A172 (cell line): ENCODE data around the gene PROC. TPM values are rescaled to one million over a fixed set of nuclear protein-coding genes. Genes with fewer than 3 reads are reported as not detected.
A peak's percentile ranks its signal among the peaks of the same experiment; 100 is the strongest.

ENCODE experiments used
- DNase-seq: peaks from one replicate; pipeline ENCODE4 v3.0.0-alpha.2; 2015; ENCODE audit warnings: low spot score
- total RNA-seq: library from RNA; depleted of rRNA; stranded (reverse); fragments of >200 nt; shearing (Covaris generic); gene quantifications from 2 replicates; pipeline ENCODE4 v1.2.3, GENCODE V29; 2014; rRNA removed

PROC gene
- total RNA-seq: 2.7 and 2.8 TPM in 2 replicates

DNA sequence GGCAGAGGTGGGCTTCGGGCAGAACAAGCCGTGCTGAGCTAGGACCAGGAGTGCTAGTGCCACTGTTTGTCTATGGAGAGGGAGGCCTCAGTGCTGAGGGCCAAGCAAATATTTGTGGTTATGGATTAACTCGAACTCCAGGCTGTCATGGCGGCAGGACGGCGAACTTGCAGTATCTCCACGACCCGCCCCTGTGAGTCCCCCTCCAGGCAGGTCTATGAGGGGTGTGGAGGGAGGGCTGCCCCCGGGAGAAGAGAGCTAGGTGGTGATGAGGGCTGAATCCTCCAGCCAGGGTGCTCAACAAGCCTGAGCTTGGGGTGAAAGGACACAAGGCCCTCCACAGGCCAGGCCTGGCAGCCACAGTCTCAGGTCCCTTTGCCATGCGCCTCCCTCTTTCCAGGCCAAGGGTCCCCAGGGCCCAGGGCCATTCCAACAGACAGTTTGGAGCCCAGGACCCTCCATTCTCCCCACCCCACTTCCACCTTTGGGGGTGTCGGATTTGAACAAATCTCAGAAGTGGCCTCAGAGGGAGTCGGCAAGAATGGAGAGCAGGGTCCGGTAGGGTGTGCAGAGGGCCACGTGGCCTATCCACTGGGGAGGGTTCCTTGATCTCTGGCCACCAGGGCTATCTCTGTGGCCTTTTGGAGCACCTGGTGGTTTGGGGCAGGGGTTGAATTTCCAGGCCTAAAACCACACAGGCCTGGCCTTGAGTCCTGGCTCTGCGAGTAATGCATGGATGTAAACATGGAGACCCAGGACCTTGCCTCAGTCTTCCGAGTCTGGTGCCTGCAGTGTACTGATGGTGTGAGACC lies at the start of gene PROC:
Gene PROC, plus strand, starts transcription at position 128 of the 812 bp plus-strand sequence. CDS start 1,516 bp downstream, outside the sequence.
- DNase-seq: no peak

DNA sequence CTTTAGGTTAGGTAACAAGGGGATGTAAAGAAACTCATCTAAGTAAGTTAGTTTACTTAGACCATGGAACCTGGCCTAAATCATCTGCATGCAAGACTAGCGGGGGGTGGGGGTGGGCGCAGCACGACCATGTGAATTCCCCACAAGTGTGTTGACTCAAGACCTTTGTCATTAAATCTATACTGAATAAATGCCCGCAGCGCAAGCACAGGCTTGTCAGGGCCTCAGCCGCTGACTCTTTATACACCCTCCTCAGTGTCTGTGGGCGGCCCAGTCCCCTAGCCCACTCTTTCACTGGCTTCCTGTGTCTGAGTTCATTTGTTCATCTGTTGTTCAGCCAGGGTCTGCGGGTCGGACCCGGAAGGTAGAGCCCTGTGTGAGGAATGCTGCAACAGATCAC lies 48.2 kb upstream of the PROC start:
- no peak for DNase-seq

DNA sequence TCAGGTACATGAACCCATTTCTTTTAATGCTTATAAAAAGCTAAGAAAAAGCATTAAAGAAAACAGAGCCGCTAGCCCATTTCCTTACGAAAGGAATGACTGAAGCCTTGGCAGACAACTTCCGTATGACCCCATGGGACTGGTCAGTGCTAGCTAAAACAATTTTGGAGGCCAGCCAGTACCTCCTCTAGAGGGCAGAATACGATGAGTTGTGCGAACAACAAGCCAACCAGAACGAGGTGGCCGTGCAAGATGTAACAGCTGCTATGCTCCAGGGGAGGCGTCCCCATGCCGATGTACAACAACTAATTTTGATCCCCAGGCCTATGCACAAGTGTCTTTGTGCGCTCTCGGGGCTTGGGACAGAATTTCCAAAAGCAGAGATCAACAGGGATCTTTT lies 47.2 kb upstream of the PROC start:
- DNase-seq: no peak

DNA sequence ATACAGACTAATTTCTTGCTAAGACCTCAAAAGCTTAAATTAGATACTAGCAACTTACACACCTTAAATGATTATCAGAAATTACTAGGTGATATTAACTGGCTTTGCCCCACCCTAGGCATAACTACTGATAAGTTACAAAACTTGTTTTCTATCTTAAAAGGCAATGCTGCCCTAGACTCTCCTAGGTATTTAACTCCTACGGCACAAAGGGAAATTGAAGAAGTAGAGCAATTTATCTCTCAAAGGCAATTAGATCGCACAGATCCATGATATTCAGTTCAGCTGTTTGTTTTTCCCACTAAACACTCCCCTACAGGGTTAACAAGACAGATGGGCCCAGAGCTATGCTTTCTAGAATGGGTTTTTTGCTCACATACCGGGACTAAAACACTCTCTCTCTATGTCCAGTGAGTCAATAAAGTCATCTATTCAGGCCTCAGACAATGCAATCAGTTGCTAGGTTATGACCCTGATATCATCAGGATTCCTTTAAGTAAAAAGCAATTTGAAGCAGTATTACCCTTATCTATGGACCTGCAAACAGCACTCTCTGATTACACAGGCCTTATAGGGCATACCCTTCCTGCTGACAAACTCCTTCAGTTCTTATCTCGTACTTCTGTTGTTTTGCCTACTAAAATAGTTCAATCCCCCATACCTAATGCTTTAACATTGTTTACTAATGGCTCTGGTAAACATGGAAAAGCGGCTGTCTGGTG lies 44.7 kb upstream of the PROC start:
- DNase-seq: no peak

DNA sequence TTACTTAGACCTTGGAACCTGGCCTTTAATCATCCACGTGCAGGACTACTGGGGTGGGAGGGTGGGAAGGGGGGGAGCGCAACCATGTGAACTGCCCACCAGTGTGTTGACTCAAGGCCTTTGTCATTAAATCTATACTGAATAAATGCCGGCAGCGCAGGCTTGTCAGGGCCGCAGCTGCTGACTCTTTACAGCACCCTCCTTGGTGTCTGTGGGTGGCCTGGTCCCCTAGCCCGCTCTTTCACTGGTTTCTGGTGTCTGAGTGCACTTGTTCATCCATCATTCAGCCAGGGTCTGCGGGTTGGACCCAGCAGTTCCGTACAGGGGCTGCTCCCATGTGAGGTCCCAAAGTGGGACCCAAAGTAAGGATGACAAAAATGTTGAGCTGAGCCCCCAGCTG lies 42.0 kb upstream of the PROC start:
- DNase-seq: no peak

DNA sequence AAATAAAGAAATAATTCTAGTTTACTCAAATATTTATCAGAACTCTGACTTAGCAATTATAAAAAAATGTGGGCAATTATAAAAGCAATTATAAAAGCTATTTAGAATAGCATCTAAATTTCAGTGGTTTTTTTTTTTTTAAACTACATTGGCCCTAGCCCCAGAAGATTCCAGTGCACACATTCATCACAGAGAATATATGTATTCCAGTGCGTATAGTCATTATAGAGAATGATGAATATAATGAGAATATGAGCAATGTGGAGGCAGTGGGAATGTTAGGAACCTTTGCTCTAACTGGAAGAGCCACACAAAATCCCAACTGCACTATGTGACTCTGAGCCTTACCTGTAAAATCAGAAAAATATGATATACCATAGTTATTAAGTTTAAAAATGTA lies 41.0 kb upstream of the PROC start:
- DNase-seq: no peak

DNA sequence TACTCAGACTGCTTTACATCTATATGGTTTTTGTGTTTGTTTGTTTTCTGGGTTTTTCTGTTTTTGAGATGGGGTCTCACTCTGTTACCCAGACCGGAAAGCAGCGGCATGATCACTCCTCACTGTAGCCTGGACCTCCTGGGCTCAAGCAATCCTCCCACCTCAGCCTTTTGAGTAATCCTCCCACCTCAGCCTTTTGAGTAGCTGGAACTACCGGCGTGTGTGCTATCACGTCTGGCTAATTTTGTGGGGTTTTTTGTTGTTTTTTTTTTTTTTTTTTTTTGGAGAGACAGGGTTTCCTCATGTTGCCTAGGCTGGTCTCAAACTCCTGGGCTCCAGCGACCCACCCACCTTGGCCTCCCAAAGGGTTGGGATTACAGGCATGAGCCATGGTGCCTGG lies 39.5 kb upstream of the PROC start:
- no peak for DNase-seq

DNA sequence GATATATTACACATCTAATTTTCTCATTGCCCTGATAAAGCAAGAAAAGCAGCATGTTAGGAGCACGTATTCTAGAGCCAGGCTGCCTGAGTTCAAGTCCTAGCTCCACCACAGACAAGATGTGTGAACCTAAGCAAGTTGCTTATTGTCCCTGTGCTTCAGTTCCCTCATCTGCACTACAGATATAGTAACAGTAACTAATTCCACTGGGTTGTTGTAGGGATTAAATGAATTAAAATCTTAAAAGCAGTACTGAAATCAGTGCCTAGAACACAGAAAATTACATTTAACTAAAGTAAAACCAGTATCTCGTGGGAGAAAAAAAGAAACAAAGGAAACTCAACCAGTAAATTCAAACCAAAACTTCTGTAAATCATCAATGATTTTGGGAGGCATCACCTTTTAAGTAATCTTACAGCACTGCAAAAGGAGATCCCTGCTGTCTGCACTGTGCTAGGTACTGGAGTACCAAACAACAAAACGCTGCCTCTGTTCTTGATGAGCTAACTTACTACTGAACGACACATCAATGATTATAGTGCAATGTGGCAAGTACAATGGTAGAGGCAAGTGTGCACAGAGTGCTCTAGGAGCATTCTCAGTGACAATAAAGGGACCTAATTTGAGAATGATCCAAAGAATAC lies 38.4 kb upstream of the PROC start:
- no peak for DNase-seq

DNA sequence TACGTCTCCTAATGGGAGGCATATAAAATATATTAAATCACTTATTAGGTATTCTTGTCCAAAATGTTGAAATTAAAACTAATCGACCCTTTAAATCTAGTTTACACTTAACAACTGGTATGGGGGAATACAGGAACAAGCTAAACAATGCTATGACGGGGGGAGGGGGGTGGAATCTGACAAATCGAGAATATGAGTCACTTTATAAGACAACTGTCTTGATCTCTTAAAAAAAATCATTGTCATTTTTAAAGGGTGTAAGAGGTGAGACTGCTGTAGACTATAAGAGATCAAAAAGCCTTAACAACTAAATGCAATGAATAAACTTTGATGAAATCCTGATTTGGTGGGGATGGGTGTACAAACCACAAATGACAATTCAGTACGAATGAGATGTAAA lies 36.5 kb upstream of the PROC start:
- no peak for DNase-seq

DNA sequence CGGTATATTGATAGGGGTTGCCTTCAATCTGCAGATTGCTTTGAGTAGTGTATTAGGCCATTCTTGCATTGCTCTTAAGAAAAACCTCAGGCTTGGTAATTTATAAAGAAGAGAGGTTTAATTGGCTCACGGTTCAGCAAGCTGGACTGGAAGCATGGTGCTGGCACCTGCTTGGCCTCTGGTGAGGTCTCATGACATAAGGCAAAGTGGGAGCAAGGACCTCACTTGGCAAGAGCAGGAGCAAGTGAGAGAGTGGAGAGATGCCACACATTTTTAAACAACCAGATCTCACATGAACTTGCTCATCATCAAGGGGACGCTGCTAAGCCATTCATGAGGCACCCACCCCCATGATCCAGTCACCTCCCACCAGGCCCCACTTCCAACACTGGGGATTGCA lies 35.4 kb upstream of the PROC start:
- DNase-seq: no peak

DNA sequence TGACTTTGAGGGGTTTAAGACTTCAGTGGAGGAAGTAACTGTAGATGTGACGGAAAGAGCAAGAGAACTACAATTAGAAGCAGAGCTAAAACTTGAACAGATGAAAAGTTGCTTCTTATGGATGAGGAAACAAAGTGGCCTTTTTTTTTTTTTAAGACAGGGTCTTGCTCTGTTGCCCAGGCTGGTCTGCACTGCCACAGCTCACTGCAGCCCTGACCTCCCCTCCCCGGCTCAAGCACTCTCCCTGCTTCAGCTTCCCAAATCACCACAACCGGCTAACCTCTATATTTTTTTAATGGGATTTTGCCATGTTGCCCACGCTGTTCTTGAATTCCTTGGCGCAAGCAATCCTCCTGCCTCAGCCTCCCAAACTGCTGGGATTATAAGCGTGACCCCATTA lies 33.7 kb upstream of the PROC start:
- no peak for DNase-seq

DNA sequence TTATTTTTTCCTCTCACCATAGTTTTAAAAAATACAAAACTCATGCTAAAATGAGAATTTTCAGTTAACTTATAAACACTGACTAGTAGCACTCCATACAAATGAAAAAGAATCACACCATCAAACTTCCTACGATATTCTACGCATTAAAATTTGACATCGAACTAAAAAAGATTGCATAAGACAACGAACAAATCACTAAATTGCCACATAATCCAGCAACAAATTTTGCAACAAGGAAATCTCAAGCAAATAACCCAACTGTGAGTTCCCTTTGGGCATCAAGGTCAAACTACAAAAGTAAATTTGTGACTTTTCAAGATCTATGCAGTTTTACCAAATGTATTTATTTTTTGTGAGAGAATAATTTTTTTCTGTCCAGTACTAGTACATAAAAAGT lies 32.0 kb upstream of the PROC start:
- DNase-seq: no peak

DNA sequence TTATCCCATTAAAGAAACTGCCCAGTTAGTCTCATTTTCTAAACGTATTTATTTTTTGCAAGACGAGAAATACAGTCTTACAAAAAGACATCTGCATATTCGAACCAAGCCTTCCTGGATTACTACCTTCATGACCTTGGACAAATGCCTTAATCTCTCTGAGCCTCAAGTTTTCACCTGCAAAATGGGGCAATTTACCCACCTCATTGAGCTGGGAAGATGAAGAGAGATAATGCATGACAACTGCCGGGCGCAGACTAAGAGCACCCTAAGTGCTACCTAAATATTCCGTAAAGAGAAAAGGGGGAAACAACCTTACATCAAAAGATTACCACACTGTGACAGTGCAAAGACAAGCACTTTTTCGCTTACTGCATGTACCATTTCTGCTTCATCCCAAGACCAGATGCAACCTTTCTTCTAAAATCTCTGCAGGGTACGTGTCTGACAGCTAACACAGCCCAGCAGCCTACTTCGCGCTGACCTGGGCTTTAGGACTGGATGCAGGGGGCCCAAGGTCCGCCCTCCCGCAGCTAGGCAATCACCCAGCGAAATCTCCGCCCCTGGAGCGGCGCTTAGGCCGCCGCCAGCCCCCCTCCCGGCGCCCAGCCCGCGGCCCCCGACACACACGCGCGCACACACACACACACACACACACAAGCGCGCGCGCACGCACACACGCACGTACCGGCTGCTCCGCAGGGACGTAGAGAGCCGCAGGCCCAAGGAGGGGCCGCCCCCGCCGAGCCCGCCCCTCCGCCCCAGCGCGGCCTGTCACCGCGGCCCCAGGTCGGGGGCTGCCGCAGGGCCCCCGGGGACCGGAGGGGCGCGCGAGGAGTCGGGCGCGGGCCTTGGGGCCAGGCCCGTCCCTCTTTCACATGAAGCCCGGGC lies 31.2 kb upstream of the PROC start:
- DNase-seq: peak; percentile 62

DNA sequence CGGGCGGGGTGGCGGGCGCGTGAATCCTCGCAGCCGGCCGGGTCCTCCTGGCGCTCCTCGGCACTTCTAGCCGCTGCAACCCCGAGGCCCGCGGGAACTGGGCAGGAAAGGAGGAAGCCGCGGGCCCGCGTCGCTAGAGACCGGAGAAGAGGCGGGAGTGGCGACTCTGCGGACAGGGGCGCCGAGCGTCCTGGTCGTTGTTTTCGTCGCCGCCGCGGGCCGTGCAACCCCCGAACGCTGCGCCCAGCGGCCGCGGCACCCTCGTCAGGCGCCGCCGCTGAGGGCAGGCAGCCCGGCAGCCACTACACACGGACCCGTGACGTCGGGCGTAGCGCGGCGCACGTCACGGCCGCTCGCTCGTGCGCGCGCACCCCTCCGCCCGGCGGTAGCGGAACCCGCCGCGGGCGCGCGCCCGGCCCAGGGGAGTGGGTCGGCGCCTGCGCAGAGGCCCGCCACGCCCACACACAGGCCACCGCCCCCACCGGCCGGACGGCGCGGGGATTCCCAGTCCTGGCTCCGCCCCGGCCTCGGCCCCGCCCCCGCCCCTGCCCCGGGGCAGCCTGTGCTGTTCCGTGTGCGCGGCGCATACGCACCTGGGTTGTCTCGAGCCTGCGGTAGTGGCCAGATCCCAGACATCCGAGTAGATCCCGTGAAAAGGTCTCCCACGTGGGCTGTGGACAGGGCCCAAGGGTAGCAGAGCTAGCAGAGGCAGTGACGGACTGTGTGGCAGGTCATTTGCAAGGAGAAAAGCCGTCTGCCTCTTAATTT lies 30.4 kb upstream of the PROC start, which contains the start of gene MAP3K2:
Gene MAP3K2, minus strand, starts transcription at position 321 of the 768 bp plus-strand sequence. CDS start 44,846 bp downstream, outside the sequence.
- DNase-seq: peak; percentile 82

DNA sequence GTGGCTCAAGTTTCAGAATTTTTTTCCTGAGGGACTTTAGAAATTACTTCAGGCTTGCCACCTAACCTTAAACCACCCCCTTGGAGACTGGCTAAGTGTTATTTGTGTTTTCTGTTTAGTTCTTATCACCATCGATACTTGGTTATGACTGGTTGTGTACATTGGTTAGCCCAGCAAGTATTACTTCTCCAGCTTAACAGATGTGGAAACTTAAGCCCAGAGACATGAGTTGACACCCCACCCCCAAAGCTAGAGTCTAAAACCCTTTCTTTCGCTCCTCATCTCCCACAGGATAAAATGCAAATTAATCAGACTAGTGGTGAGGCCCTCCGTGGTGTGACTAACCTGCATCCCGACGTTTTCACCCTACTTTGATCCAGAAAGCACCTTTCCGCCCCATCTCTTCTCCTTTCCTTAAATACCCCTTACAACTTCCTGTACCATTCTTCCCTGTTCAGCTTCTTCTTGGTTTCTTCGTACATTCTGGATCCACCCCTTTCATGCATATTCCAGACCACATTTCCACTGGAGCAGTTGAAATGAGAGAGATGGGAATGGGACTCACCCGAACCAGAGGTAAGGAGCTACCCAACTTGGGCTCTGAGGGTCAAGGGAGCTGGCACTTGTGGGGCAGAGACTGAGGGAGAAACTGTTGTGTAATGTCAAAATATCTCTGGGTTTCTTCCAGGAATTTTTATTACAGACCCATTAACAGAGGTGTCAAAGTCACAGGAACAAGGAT lies 29.6 kb upstream of the PROC start:
- DNase-seq: no peak

DNA sequence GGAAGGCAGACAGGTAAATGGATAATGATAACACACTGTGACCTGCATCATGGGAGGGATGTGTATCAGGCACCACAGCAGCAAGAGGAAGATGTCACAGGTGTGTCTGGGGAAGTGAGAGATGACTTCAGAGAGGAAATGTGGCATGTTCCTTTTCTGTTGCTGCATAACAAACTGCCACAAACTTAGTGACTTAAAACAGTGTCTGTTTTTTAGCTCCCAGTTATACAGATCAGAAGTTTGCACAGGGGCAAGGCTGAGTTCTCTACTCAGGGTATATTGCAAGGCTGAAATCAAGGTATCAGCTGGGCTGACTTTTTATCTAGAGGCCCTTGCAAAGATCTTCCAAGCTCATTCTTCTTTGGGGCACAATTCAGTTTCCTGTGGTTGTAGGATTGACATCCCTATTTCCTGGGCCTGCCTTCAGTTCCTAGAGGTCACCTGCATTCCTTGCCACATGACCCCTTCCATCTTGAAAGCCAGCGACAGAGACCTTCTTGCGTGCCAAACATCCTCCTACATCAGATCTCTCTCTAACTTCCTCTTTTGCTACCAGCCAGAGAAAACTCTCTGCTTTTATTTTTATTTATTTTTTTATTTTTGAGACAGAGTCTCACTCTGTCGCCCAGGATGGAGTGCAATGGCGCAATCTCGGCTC lies 28.3 kb upstream of the PROC start:
- no peak for DNase-seq

DNA sequence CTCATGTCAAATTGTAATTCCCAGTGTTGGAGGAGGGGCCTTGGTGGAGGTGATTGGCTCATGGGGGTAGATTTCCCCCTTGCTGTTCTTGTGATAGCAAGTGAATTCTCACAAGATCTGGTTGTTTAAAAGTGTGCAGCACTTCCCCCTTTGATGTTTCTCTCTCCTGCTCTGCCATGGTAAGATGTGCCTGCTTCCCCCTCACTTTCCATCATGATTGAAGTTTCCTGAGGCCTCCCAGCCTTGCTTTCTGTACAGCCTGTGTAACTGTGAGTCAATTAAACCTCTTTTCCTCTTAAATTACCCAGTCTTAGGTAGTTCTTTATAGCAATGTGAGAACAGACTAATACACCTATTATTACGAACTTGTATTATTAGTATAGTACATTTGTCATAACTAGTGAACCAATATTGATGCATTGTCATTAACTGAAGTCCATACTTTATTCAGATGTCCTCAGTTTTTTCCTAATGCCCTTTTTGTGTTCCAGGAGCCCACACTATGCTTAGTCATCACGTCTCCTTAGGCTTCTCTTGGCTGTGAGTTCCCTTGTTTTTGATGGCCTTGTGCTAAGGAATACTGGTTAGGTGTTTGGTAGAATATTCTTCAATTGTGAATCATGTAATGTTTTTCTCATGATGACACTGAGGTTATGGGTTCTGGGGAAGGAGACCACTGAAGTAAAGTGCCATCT lies 25.9 kb upstream of the PROC start:
- no peak for DNase-seq

DNA sequence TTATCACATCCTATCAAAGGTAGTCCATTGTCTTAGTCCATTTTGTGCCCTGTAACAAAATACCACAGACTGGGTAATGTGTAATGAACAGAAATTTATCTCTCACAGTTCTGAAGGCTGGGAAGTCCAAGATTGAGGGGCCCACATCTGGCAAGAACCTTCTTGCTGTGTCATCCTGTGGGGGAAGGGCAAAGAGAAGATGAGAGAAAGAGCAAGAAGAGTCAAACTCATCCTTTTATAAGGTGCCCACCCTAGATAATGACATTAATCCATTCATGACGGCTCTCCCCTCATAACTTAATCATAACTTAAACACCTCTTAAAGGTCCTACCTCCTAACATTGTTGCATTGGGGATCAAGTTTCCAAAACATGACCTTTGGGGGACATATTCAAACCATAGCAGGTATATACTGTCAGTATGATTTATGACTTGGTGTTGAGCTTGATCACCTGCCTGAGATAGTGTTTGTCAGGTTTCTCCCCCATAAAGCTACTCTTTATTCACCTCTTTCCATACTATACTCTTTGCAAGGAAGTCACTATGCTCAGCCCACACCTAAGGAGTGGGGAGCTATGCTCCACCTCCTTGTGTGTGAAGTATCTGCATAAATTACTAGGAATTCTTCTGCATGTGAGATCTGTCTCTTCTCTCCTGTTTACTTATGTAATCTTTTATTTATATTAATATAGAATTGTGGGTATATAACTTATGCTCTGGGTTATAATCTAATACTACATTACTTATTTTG lies 25.2 kb upstream of the PROC start:
- no peak for DNase-seq
